Thoracic aorta (tissue), 2 donors: ENCODE measurements around the gene LAMC3. TPM values are rescaled to one million over a fixed set of nuclear protein-coding genes. Genes with fewer than 3 reads are reported as not detected.

Experiments used
- ATAC-seq: fragments of 150-250 bp; one replicate; pipeline ENCODE4 v1.8.0; 2017; ENCODE audit warnings: low read depth; ENCODE audit not compliant: insufficient number of reproducible peaks, low FRiP score
- DNase-seq: peaks from one replicate; pipeline ENCODE4 v3.0.0-alpha.2; 2020; ENCODE audit warnings: low spot score
- H3K27ac ChIP-seq, 2 donors: fragments of 200-600 bp; sonication (generic); 1 replicate in 1 of 2; 2 replicates in 1 of 2; pipeline ENCODE4 v1.5.1; 2016; ENCODE audit warnings: mild to moderate bottlenecking in 2 of 2, moderate library complexity in 2 of 2
- H3K27me3 ChIP-seq: fragments of 200-600 bp; sonication (generic); replicated peaks from 2 replicates; pipeline ENCODE4 v1.6.0; 2016; ENCODE audit warnings: mild to moderate bottlenecking; ENCODE audit not compliant: insufficient read depth
- H3K36me3 ChIP-seq: fragments of 200-600 bp; sonication (generic); one replicate; pipeline ENCODE4 v1.5.1; 2016
- H3K4me1 ChIP-seq, 2 donors: fragments of 200-600 bp; sonication (generic); 1 replicate in 1 of 2; 2 replicates in 1 of 2; pipeline versions ENCODE4 v1.5.1 to v1.6.0; 2016; ENCODE audit warnings: low read depth in 2 of 2, mild to moderate bottlenecking in 1 of 2; ENCODE audit not compliant: control insufficient read depth in 1 of 2
- H3K4me3 ChIP-seq: fragments of 200-600 bp; sonication (generic); 2 replicates; pipeline ENCODE4 v1.5.1; 2016; ENCODE audit warnings: mild to moderate bottlenecking
- H3K9me3 ChIP-seq: fragments of 200-600 bp; sonication (generic); 2 replicates; pipeline ENCODE4 v1.5.1; 2016
- CTCF ChIP-seq: fragments of 200-600 bp; sonication (generic); IDR thresholded peaks from one replicate; pipeline ENCODE4 v1.5.1; 2019; ENCODE audit warnings: antibody characterized with exemption
- total RNA-seq, 2 donors: library from RNA; depleted of rRNA; stranded (reverse); fragments of >200 nt; gene quantifications; one replicate each; pipeline versions ENCODE4 v1.1.0 to v1.2.3, GENCODE V29; 2016

Gene LAMC3
- total RNA-seq, 2 donors from 2014 or later, result 0.54 to 2.8 TPM

GRCh38 chr9:131090025-131090787, 81.2 kb downstream of the LAMC3 start:
- H3K9me3 ChIP-seq, result no peaks in the 10 kb centered on the region
- H3K36me3 ChIP-seq, result no peaks in the 10 kb centered on the region
- ATAC-seq (no peak), DNase-seq (no peak)
- TF ChIP-seq CTCF, result no peak
- no peak overlapping the region for H3K4me3 ChIP-seq
- H3K27me3 ChIP-seq, result no peaks in the 10 kb centered on the region
- no peaks in the 10 kb centered on the region for H3K4me1 ChIP-seq
- no peak overlapping the region for H3K27ac ChIP-seq

GRCh38 chr9:131091352-131091992, 82.5 kb downstream of the LAMC3 start:
- TF ChIP-seq CTCF, result no peak
- ATAC-seq (no peak), DNase-seq (no peak)
- peaks cover 0 to 4% of the 10 kb centered on the region in 2 donors for H3K4me1 ChIP-seq
- H3K27me3 ChIP-seq, result no peaks in the 10 kb centered on the region
- H3K36me3 ChIP-seq, result no peaks in the 10 kb centered on the region
- no peaks in the 10 kb centered on the region for H3K9me3 ChIP-seq
- H3K27ac ChIP-seq, result no peak overlapping the region
- H3K4me3 ChIP-seq, result no peak overlapping the region

- Histone ChIP-seq H3K27me3 (no peaks in the 10 kb centered on the region), H3K4me1 (peaks cover 0 to 10% of the 10 kb centered on the region in 2 donors), H3K4me3 (no peak overlapping the region), H3K36me3 (no peaks in the 10 kb centered on the region), H3K9me3 (no peaks in the 10 kb centered on the region), H3K27ac (no peak overlapping the region)
- no peak for TF ChIP-seq CTCF
- no peak for ATAC-seq
- no peak for DNase-seq
Measured at GRCh38 chr9:131092030-131092429, 83.1 kb downstream of the LAMC3 start.

- Histone ChIP-seq H3K9me3 (no peaks in the 10 kb centered on the region), H3K36me3 (no peaks in the 10 kb centered on the region), H3K4me1 (peaks cover 0 to 17% of the 10 kb centered on the region in 2 donors), H3K27me3 (no peaks in the 10 kb centered on the region), H3K27ac (no peak overlapping the region), H3K4me3 (no peak overlapping the region)
- ATAC-seq, result no peak
- no peak for DNase-seq
- no peak for TF ChIP-seq CTCF
Measured at GRCh38 chr9:131092548-131093440, 83.8 kb downstream of the LAMC3 start.

GRCh38 chr9:131094015-131094414, 85.0 kb downstream of the LAMC3 start:
- H3K27ac ChIP-seq, result no peak overlapping the region
- H3K9me3 ChIP-seq, result no peaks in the 10 kb centered on the region
- ATAC-seq (no peak), DNase-seq (no peak)
- H3K27me3 ChIP-seq, result no peaks in the 10 kb centered on the region
- TF ChIP-seq CTCF, result no peak
- no peaks in the 10 kb centered on the region for H3K36me3 ChIP-seq
- no peak overlapping the region for H3K4me3 ChIP-seq
- peaks cover 0 to 30% of the 10 kb centered on the region in 2 donors for H3K4me1 ChIP-seq
